Nasal cavity respiratory epithelium epithelial cell of viscerocranial mucosa (primary cell): ENCODE results near the gene MSANTD7. TPM values are rescaled to one million over a fixed set of nuclear protein-coding genes. Genes with fewer than 3 reads are reported as not detected.

Experiments used
- total RNA-seq: library from RNA; depleted of rRNA; stranded (reverse); fragments of >200 nt; gene quantifications from 2 replicates; pipeline ENCODE4 v1.2.3, GENCODE V29; 2014

Gene MSANTD7
- 26.4 and 34.2 TPM in 2 replicates for total RNA-seq

GRCh38 chr10:14837757-14838581, at the start of gene MSANTD7, which contains the start of the genes CDNF and HSPA14:
TSS of gene MSANTD7 (plus strand) at chr10:14838306. CDS start at chr10:14842285, 3,979 bp downstream.
TSS of gene CDNF (minus strand) at chr10:14838037. CDS start at chr10:14837946, 91 bp downstream.
TSS of gene HSPA14 (plus strand) at chr10:14838306. CDS start at chr10:14838403, 97 bp downstream.

GRCh38 chr10:14878266-14879123, 40.4 kb downstream of the MSANTD7 start, which contains the start of gene SUV39H2:
TSS of gene SUV39H2 (plus strand) at chr10:14878866. CDS start at chr10:14878889, 23 bp downstream.

Other genes with a start within 250 kb of the MSANTD7 start
- gene FAM107B, start 63.4 kb upstream of the MSANTD7 start, total RNA-seq = 18.5 and 29.3 TPM in 2 replicates
- gene CDNF, start 269 bp upstream of the MSANTD7 start, total RNA-seq = 1.2 and 1.4 TPM in 2 replicates
- gene HSPA14, start within 50 bp of the MSANTD7 start, total RNA-seq = 9.2 and 10.2 TPM in 2 replicates
- 8.2 and 12.9 TPM in 2 replicates for gene SUV39H2, start 40.6 kb downstream of the MSANTD7 start, total RNA-seq
- 8.2 and 31.7 TPM in 2 replicates for gene DCLRE1C, start 115.8 kb downstream of the MSANTD7 start, total RNA-seq
- gene MEIG1, start 121.1 kb downstream of the MSANTD7 start, total RNA-seq = 0.43 TPM in 1 of 2 replicates, not detected in the other
- 5.0 and 15.0 TPM in 2 replicates for gene OLAH, start 205.6 kb downstream of the MSANTD7 start, total RNA-seq